GM10847 (cell line): Measurements from ENCODE around the gene NCBP2.

Source experiments
- POLR2A ChIP-seq: IDR thresholded peaks from 2 replicates; pipeline ENCODE4 v1.6.1; 2011; ENCODE audit not compliant: insufficient read length; ENCODE audit errors: extremely low read depth

NCBP2 gene

DNA sequence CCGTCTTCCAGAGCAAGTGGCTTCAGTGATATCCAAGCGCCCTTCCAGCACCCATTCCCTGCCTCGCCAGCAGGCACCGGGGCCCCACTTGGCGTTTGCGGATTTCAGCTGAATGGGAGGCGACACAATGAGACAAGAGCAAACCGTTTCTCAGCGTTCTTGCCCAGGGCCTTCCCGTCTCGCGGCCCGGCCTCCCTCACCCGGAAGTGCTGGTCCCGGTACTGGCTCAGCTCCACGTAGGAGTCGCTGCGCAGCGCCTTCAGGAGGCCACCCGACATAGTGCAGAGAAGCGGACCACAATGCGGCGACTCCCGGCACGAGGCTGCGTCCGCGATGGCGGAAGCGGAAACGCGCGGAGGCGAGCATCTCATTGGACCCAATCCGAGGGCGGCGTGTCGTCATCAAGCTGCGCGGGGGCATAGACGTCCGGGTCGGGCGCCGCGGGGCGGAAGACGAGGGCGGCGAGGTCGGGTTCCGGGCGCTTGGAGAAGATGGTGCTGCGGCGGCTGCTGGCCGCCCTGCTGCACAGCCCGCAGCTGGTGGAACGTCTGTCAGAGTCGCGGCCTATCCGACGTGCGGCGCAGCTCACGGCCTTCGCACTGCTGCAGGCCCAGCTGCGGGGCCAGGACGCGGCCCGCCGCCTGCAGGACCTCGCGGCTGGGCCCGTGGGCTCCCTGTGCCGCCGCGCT is at the start of gene NCBP2:
NCBP2 (minus strand) TSS at position 303 of the 689 bp plus-strand sequence; CDS start at position 278, 25 bp downstream.
- TF ChIP-seq POLR2A = peak; percentile 93

DNA sequence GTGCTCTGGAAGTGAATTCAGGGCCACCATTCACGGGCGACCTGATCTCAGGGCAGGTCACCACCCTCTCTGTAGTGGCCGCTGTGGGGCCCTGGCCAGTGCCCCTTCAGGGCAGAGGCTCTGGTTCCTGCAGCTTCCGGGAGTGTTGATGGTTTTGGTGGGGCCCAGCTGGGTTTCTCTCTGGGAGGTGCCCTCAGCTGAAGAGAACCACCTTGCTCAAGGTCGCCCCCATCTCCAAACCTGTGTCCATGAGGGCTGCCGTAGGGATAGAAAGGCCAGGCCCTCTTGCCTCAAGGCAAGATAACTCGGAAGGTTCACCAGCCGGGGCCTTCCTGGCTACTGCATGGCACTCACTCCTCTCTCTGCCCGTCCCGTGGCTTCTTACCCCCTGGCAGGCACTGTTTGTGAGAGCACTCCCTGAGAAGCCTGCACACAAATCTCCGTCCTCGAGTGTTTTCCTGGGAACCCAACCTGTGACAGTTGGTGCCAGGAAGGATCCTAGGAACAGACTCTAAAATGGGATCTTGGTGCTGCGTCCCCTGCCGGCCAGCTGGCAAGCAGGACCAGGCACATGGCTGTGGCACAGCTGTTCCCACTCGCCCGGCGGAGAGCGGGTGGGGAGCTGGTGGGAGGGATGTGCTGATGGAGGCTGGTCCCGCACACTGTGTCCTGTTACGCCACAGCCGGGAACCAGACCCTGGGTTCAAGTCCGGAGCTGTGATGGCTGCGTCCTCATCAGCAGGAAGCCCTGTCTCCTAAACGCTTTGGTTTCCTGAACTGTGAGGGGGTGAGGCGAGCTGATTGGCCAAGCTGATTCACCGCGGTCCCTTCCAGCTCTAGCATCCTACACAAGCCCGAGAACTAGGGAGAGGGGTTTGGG is 49.5 kb upstream of the NCBP2 start:
- TF ChIP-seq POLR2A = no peak

DNA sequence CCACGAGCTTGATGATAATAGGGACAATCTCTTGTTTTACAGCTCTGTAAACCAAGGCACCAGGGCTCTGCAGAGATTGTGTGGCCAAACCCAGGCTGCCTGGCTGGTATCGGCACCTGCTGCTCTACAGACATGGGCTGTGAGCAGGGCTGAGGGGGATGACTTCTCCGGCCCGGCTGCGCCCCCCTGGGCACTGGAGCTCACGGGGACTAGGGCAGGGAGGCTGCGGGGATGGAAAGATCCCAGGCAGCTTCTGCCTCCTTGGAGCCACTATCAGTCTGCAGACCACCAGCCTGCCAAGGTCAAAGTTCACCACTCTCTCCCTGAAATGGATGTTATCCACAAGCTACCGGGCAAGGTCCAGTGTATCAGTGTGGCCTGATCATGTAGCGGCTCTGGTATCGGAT is 48.3 kb upstream of the NCBP2 start:
- no peak for TF ChIP-seq POLR2A

DNA sequence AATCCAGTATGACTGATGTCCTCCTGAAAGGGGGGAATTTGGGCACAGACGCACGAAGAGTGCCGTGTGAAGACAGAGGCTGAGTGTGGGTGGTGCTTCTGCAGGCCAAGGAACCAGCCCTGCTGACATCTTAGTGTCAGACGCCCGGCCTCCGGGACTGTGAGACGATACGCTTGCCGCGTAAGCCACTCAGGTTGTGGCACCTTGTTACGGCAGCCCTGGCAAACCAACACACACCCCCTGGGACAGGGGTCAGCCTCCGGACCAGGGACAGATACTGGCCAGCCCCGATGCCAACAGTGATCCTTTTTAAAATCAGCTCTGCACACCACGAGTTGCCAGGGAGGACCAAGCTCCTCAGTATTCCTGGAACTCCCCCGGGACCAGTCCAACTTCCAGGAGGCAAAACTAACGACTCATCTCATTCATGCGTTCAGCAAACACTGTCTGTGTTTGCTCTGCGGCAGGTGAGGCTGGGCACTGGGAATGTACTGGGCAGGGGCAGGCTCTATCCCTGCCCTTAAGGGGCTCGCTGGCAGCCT is 47.5 kb upstream of the NCBP2 start:
- TF ChIP-seq POLR2A = no peak

DNA sequence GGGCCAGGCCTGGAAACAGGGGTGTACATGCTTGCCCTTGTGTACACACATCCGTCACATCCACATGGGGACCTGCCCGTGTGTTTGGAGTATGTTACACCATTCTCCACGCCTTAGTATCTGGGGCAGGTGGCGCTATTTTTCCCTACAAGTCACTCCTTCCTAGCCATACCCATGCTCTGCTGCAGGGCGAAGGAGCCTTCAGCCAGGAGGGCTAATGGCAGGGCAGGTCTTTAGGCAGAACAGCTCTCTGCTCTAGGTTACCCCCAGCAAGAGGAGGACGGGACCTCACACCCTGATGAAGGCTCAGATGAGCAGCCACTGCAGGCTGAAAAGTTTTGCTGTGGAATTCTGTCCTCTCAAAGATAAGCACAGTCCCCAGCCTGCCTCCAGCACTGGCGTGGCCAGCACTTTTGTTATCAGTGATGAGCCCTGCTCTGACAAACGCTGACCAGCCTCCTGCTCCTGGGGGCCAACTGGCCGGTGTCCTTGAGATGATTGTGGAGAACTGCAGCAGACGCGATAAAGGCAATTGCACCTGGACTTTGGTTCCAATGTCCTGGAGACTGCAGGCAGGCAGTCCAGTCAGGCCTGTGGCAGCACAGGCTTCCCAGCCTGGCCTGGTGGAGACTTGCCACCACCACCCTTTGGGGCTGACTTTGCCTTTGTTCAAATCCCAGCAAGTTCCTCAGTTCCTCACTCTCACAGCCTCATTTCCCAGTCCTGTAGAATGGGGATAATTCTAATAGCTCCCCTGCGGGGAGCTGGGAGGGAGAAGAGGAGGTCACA is 46.1 kb upstream of the NCBP2 start:
- no peak for TF ChIP-seq POLR2A

DNA sequence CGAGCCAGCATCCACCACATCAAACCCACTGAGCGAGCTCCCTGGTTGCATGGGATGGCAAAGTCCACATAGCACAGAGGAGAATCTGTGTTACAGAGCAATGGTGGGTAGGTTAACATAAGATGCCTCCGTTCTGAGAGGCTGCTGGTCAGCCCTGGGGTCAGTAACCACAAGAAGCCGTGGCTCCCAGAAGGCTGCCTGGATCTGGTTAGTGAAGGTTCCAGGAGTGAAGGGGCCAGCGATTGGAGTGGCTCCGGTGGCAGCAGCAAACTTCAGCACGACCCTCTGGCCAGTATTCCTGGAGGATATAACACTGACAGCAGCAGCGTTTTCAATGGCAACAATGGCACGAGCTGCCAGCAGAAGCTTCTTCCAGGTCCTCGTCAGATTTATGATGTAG is 44.7 kb upstream of the NCBP2 start:
- no peak for TF ChIP-seq POLR2A

DNA sequence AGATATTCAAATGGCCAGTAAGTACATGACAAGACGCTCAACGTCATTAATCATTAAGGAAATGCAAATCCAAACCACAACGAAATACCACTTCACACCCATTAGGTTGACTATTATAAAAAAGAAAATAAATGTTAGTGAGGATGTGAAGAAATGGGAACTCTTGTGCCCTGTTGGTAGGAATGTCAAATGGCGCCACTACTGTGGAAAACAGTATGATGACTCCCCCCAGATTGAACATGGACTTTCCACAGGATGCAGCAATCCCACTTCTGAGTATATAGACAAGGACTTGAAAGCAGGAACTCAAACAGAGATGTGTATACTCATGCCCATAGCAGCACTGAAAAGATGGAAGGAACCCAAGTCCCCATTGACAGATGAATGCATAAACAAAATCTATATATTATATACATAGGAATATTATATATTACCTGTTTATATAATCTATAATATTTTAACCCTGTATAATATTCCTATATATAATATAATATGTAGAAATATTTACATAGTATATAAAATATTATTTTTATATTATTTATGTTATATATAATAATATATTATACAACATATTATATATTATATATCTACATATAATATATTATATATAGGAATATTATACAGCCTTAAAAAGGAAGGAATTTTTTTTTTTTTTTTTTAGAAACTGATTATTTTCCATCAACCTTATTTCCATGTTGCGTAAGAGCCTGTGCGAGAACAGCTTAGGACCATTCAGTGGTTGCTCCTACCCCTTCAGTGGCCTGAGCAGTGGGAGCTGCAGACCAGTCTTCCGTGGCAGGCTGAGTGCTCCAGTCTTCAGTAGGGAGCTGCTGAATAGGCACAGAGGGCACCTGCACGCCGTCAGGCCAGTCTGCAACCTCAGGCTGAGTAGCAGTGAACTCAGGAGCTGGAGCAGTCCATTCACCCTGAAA is 43.9 kb upstream of the NCBP2 start:
- no peak for TF ChIP-seq POLR2A

DNA sequence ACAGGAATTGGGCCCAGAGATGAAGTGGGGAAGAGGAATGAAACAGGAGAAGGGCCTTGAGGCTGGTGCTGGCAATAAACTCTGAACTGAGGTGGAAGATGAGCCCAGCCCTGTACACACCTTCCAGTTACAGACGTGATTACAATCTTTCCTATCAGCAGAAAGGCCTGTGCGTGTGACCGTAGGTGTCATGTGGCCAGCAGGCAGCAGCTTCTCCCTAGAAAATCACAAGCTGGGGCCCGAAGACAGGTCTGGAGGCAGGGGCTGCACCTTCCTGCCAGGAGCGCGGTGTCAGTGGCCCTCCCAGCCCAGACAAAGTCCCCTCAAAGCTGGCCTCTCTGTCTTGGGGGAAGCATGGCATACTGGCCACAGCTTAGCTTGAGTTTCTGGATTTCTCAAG is 43.0 kb upstream of the NCBP2 start:
- TF ChIP-seq POLR2A = no peak

DNA sequence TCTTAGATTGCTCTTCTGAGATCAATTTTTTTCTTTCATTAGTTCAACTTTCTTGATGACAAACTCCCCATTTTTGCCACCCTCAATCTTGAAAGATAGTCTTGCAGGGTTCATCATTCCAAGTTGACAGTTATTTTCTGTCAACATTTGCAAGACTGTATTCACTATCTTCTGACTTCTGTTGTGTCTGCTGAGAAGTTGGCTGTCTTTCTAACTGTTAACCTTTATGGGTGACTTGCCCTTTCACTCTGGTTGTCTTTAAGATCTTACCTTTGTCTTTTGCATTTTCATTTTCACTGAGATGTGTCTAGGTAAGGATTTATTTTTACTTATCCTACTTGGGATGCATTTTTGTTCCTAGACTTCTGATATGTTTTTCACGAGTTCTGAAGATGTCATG is 40.9 kb upstream of the NCBP2 start:
- no peak for TF ChIP-seq POLR2A

DNA sequence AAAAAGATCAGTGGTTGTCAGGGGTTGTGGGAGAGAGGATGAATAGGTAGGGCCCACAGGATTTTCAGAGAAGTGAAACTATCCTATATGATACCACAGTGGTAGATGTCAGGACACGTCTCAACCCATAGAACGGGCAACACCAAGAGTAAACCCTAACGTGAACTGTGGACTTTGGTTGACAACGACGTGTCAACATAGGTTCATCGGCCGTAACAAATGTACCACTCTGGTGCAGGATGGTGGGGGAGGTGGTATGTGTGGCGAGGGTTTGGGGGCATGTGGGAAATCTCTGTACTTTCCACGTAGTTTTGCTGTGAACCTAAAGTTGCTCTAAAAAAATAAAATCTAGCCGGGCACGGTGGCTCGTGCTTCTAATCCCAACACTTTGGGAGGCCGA is 39.3 kb upstream of the NCBP2 start:
- TF ChIP-seq POLR2A = no peak

DNA sequence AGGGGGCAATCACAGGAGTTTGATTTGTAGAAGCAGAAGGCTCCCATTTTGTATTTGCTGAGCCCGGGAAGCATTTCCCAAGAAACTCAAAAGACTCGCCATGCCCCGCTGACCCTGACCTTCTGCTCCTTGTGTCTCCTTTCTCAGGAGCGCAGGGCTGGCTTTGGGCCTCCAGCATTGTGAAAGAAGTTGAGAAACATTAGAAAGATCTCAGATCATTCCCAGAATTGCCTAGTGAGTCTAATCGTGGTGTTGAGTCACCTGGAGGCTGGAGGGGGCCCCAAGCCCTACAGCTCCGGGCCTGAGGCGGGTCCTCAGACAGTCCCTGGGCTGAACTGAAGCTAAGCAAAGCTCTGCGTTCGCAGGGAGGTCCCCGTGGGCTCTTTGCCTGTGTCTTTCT is 37.2 kb upstream of the NCBP2 start:
- TF ChIP-seq POLR2A = no peak

DNA sequence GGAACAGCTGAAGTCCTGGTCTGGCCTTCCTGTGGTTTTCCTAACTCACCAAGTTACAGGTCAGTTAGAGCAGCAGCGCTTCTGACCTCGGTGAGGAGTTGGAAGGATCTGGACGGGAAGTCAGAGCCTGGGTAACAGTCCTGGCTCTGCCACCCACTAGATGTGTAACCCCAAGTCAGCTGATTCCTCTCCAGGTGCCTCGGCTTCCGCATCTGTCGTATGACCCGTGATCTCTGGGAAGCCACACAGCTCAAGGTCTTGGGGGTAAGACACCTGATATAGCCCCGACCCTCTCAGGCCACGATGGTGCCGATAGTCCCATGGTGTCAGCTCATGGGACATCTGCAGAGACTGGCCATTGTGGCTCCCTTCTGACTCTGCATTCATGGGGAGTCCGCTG is 34.6 kb upstream of the NCBP2 start:
- TF ChIP-seq POLR2A = no peak

DNA sequence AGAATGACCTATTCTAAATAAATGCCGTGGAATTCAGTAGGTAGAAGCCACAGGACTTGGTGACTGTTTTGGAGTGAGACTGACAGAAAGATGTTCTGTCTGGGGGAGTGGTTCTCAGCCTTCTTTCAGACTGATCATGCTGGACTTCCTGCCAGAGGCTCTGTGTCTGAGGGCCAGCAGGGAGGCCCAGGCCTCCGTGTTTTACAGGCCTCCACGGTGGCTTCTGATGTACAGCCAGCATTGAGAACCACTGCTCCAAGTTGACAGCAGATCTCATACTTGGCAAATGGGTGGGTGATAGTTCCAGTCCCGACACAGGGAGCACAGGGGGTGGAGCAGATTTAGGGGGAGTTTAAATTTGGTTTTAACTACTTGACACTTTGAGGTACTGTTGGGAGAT is 33.0 kb upstream of the NCBP2 start:
- TF ChIP-seq POLR2A = no peak

DNA sequence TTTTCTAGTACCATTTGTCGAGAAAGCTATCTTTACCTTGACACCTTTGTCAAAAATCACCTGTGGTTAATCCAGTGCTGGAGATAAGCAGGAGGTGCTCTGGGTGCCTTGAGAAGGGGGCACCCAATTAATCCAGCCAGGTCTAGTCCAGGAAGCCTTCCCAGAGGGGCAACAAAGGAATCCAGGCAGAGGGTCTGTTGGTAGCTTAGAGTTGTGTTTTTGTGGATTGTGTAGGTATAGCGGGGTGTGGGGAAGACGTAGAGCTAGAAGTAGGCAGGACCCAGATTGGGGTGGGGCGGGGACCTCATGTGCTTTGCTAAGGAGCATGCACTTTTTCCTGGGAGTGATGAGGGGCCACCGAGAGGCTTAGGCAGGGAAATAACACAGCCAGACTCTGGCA is 32.3 kb upstream of the NCBP2 start:
- no peak for TF ChIP-seq POLR2A
